CD4-positive, alpha-beta T cell (primary cell): ENCODE data around the gene MAPK11. TPM values are rescaled to one million over a fixed set of nuclear protein-coding genes. Genes with fewer than 3 reads are reported as not detected.

Source experiments
- ATAC-seq: fragments of 200-7000 bp; cut with Tn5 transposase; one replicate; pipeline ENCODE4 v1.10.0; 2022; ENCODE audit warnings: mild to moderate bottlenecking; ENCODE audit not compliant: poor library complexity
- CTCF ChIA-PET: fragments of 350-600 bp; sonication (Branson Sonifier 250); formaldehyde crosslinking; loops from one replicate; lab custom pipeline; 2021; ENCODE audit warnings: antibody characterized with exemption, inconsistent platforms; lab: Charles Lee
- POLR2A ChIA-PET: fragments of 350-600 bp; sonication (Branson Sonifier 250); formaldehyde crosslinking; loops from one replicate; lab custom pipeline; 2021; ENCODE audit warnings: antibody characterized with exemption, inconsistent platforms; lab: Charles Lee
- DNase-seq, 14 experiments: peaks; one replicate each; pipeline ENCODE4 v3.0.0-alpha.2; 2013 to 2020; ENCODE audit warnings: mixed read lengths in 2 of 14
- H3K27ac ChIP-seq, 2 donors: one replicate each; pipeline versions ENCODE4 v1.5.1 to v1.7.0; 2013; ENCODE audit warnings: low read length in 2 of 2, low read depth in 1 of 2, mild to moderate bottlenecking in 1 of 2
- H3K27me3 ChIP-seq, 2 experiments: 1 replicate in 1 of 2; 2 replicates in 1 of 2; pipeline versions ENCODE4 v1.6.1 to v1.7.0; 2013; ENCODE audit warnings: low read length in 2 of 2, control low read depth in 1 of 2, mild to moderate bottlenecking in 1 of 2, moderate library complexity in 1 of 2; ENCODE audit not compliant: insufficient read depth in 2 of 2, control insufficient read depth in 1 of 2
- H3K36me3 ChIP-seq: one replicate; pipeline ENCODE4 v1.6.1; 2013; ENCODE audit warnings: low read length, control low read depth; ENCODE audit not compliant: insufficient read depth
- H3K4me1 ChIP-seq: one replicate; pipeline ENCODE4 v1.6.1; 2013; ENCODE audit warnings: low read length, control low read depth; ENCODE audit not compliant: insufficient read depth
- H3K4me3 ChIP-seq: one replicate; pipeline ENCODE4 v1.5.1; 2013; ENCODE audit warnings: mild to moderate bottlenecking, low read length, moderate library complexity
- H3K9me3 ChIP-seq, 2 experiments: 1 replicate in 1 of 2; 2 replicates in 1 of 2; pipeline versions ENCODE4 v1.6.1 to v1.7.0; 2013; ENCODE audit warnings: low read length in 2 of 2, mild to moderate bottlenecking in 2 of 2, control low read depth in 1 of 2, moderate library complexity in 1 of 2; ENCODE audit not compliant: control insufficient read depth in 1 of 2, insufficient read depth in 1 of 2
- H3K27ac Mint-ChIP-seq: one replicate; pipeline ENCODE4 v1.8.0; 2020; ENCODE audit warnings: mixed read lengths
- H3K27me3 Mint-ChIP-seq: one replicate; pipeline ENCODE4 v1.8.0; 2021; ENCODE audit warnings: mixed read lengths
- H3K36me3 Mint-ChIP-seq: one replicate; pipeline ENCODE4 v1.8.0; 2021; ENCODE audit warnings: low read depth, mixed read lengths
- H3K4me1 Mint-ChIP-seq: one replicate; pipeline ENCODE4 v1.8.0; 2021; ENCODE audit warnings: low read depth, mixed read lengths
- H3K4me3 Mint-ChIP-seq: one replicate; pipeline ENCODE4 v1.8.0; 2020; ENCODE audit warnings: mild to moderate bottlenecking, mixed read lengths
- H3K9me3 Mint-ChIP-seq: one replicate; pipeline ENCODE4 v1.8.0; 2020; ENCODE audit warnings: mixed read lengths
- CTCF ChIP-seq: fragments of 200-600 bp; IDR thresholded peaks from one replicate; pipeline ENCODE4 v1.8.0; 2022; ENCODE audit warnings: antibody characterized with exemption, mild to moderate bottlenecking
- intact Hi-C, 2 experiments: fragments of 100-400 bp; cut with DNase I in 1 of 2; cut with micrococcal nuclease in 1 of 2; formaldehyde crosslinking; loops; one replicate each; pipeline versions ENCODE4 v1.15.1 to v1.9.0; 2023 to 2025; cut with DNase I, micrococcal nuclease
- total RNA-seq, 174 experiments: library from RNA in 2 of 174; stranded (reverse) in 2 of 174; gene quantifications; one replicate each; pipeline ENCODE4 v1.2.3 and lab custom pipeline; 2021 to 2026

Gene MAPK11
- total RNA-seq, 2 experiments from 2014 or later: 4.2 to 4.9 TPM

GRCh38 chr22:50314081-50314454 is 43.9 kb upstream of the MAPK11 start:
- no peaks in the 10 kb centered on the region for H3K9me3 ChIP-seq
- H3K27ac ChIP-seq: peak overlapping the region; percentile 26 to 57
- peak overlapping the region; percentile 53 for H3K4me3 ChIP-seq
- peak overlapping the region; percentile 82 for H3K4me3 Mint-ChIP-seq
- POLR2A ChIA-PET: interaction anchor here (0.8 kb wide), 1 partner anchor 268 kb away, joined by 3 read pairs; the partner anchor contains the start of gene CHKB
- H3K4me1 Mint-ChIP-seq: peaks cover 16% of the 10 kb centered on the region
- no peaks in the 10 kb centered on the region for H3K27me3 ChIP-seq
- no peak for ATAC-seq
- no peaks in the 10 kb centered on the region for H3K27me3 Mint-ChIP-seq
- no peak for DNase-seq
- H3K9me3 Mint-ChIP-seq: no peaks in the 10 kb centered on the region
- H3K36me3 ChIP-seq: peaks cover 2% of the 10 kb centered on the region
- intact Hi-C loops: no loop called here
- peak overlapping the region; percentile 73 for H3K27ac Mint-ChIP-seq
- H3K36me3 Mint-ChIP-seq: no peaks in the 10 kb centered on the region
- CTCF ChIA-PET: interaction anchor here (1.1 kb wide), 1 partner anchor 38 kb away, joined by 3 read pairs; no protein-coding TSS in a partner anchor
- peaks cover 25% of the 10 kb centered on the region for H3K4me1 ChIP-seq
- no peak for TF ChIP-seq CTCF

- Histone ChIP-seq H3K27ac (peak overlapping the region; percentile 26 to 57), H3K36me3 (peaks cover 2% of the 10 kb centered on the region), H3K4me1 (peaks cover 25% of the 10 kb centered on the region), H3K9me3 (no peaks in the 10 kb centered on the region), H3K4me3 (peak overlapping the region; percentile 53), H3K27me3 (no peaks in the 10 kb centered on the region)
- Mint-ChIP-seq H3K4me3 (peak overlapping the region; percentile 82), H3K27ac (peak overlapping the region; percentile 73), H3K4me1 (peaks cover 16% of the 10 kb centered on the region), H3K36me3 (no peaks in the 10 kb centered on the region), H3K9me3 (no peaks in the 10 kb centered on the region), H3K27me3 (peaks cover 4% of the 10 kb centered on the region)
- ATAC-seq (no peak), DNase-seq (no peak)
- ChIA-PET POLR2A (no interaction called here), CTCF (no interaction called here)
- intact Hi-C loops: no loop called here
- TF ChIP-seq CTCF: no peak
Observed at GRCh38 chr22:50313600-50313999, 43.4 kb upstream of the MAPK11 start.

- Histone ChIP-seq H3K36me3 (peaks cover 2% of the 10 kb centered on the region), H3K4me3 (no peak overlapping the region), H3K27ac (no peak overlapping the region), H3K9me3 (no peaks in the 10 kb centered on the region), H3K27me3 (peaks cover under 1 to 4% of the 10 kb centered on the region in 2 experiments), H3K4me1 (peaks cover 25% of the 10 kb centered on the region)
- no peak overlapping the region for H3K4me3 Mint-ChIP-seq
- no peak for DNase-seq
- POLR2A ChIA-PET: no interaction called here
- no peaks in the 10 kb centered on the region for H3K9me3 Mint-ChIP-seq
- no peak overlapping the region for H3K27ac Mint-ChIP-seq
- no peaks in the 10 kb centered on the region for H3K36me3 Mint-ChIP-seq
- H3K27me3 Mint-ChIP-seq: peaks cover 5% of the 10 kb centered on the region
- TF ChIP-seq CTCF: no peak
- H3K4me1 Mint-ChIP-seq: peaks cover 16% of the 10 kb centered on the region
- intact Hi-C loops: no loop called here
- ATAC-seq: no peak
- CTCF ChIA-PET: no interaction called here
Observed at GRCh38 chr22:50313021-50313420, 42.8 kb upstream of the MAPK11 start.
